Stimulated activated naive CD4-positive, alpha-beta T cell (primary cell): ENCODE measurements around the gene CMSS1.
"Not testable (repeated sequence)": the region's sequence is repeated elsewhere in the genome, so short reads cannot be mapped to it uniquely, and the experiment has no call there.

Experiments
- DNase-seq, 6 experiments: peaks; one replicate each; lab custom pipeline; 2025; lab: John Stamatoyannopoulos, UW

Gene CMSS1

DNA sequence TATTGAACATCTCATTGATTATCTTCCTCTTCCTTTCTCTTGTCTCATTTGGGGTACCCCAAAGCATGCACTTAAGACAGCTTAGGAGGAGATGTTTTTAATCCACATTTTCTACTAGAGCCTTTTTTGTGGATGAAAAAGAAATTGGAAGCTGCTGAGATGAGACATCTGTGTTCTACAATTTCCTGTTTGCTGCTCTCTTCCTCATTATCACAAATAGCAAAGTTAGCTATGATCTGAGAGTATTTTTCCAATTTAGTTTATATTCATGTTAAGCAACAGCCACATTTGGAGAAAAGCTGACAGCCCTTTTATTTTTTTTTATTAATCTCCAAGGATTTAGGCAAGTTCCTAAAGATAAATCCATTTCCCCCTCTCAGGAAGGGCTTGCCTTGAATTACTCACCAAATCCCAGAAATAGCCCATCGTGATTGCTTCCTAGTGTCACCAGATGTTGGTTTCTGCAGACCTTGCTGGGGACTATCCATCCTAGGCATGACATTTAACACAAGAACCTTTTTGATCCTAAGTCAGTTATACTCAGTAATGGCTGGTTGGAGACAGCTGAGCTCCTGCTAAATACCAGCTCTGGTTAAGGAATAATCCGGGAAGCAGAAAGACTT, 367.4 kb downstream of the CMSS1 start:
- DNase-seq = no peak

DNA sequence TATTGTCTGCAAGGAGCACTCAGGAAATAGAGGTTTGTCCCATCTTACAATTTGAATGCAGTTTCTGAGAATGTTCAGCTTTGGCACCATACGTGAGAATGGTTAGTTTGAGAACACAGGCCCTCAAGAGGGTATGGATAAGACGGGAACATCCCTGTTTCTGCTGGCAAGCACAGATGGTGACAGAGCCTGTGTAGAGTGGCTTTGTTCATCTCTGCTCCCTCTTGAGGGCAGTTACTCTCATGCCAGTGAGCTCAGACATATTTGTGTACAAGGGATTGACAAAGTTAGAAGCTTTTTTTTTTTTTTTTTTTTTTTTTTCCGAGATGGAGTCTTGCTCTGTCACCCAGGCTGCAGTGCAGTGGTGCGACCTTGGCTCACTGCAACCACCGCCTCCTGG, 368.2 kb downstream of the CMSS1 start:
- DNase-seq = no peak

DNA sequence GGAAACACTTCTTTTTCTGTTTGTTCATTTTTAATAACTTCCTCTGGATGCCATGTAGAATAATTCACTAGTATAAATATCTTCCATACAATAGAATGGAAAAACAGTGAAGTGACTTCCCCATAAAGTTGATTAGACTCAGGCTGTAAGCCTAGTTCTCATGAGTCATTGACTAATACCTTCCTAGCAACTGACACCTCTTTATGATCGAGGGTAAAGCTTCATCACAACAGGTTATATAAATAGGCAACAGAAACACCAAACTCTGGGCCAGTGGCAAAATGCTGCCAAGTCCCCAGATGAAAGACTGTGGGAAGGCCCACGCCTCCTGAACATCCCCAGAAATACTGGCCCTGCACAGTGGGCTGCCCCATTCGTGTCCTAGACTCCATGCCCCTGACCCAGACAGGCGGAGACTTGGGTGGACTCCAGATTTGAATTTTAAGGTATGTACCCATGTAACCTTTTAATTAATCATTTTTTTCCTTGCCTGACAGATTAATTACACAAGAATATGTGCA, 371.8 kb downstream of the CMSS1 start:
- DNase-seq = no peak

DNA sequence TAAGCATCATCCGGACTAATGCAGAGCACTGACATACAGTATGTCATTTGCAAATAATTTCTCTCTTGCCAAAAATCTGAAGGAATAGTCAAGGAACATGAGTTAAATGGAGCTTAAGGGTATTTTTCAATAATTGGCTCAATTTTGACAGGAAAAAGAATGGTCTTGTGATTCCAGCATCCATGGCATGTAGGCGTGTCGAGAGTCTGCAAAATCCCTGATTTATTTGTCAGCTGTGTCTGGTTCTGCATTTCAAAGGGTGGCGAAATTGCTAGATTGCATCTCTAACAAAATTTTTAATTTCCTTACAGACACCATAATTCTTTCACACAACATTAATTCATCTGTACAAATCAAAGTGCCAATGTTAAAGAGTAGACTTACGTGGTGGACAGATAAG, 377.7 kb downstream of the CMSS1 start:
- DNase-seq = no peak

DNA sequence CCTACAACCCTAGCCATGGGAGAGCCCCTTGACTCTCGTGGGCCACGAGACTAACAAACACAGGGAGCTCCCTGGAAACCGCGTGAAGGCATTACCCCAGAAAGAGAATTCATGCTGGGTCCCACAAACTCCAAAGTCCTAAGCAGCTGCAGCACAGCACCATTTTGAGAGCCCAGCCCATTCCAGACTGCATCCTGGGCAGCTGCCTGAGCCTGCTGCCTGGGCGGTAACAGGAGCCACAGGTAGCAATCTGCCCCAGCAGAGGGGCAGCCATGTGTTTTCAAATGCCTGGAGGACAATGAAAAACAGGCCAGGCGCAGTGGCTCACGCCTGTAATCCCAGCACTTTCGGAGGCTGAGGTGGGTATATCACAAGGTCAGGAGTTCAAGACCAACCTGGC, 380.2 kb downstream of the CMSS1 start:
- DNase-seq = no peak

DNA sequence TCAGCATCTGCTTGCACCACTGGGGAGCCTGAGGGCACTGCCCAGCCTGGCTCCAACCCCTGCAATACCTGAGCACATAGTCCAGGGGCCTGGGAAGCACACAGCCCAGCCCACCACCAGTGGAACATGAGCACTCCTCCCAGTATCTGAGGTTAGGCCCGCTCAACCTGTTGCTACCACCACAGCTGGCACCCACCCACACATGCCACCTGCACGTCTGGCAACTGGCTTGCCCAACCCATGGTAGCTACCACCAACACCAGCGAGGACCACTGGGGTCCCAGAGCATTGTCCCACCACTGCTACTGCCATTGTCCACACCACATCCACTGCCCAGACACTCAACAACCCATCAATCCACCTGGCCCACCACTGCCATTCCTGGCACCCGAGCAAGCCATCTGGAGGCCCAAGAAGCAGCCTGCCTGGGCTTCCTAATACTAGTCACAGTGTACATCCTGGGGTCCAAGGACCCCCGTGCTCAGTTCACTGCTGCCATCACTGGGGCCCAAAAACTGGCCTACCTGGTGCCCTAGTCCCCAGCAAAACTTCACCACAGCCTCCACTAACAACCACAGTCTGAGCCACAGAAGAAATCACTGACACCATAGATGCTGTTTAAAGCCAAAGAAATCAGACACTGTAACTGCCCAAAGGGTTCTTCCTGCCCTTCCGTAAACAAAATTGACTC, 381.1 kb downstream of the CMSS1 start:
- no peak for DNase-seq

DNA sequence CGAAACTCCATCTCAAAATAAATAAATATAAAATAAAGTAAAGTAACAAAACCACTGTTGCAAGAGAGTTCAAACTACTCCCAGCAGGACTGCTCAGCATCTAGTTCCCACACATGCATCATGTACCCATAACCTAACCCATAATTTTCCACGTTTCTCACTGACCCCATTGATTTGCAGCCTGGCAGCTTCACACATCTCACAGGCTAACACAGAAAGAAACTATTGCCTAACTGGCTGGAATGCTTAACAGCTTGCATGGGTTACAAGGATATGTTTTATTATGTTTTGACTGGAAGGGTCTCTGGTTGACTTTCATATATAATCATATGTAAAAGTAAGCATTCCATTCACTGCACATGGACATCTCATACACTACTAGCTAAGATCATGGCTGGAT, 387.5 kb downstream of the CMSS1 start:
- no peak for DNase-seq

DNA sequence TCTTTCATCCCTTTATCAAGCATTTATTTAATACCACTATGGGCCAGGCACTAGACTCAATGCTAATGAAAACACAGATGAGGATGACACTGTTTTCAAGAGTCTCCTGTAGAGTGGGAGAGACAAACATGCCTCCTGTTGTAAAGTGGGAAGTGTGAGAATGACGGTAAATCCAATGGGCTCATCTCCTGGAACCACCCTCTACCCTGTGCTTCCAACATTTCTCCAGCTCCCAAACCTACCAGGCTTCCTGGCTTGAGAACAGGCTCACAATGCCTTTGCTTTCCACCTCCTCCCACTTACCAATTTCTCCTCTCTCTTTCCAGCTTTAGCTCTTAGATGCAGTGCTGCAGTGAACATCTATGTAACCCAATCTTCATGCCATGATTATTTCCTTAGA, 389.0 kb downstream of the CMSS1 start:
- no peak for DNase-seq

DNA sequence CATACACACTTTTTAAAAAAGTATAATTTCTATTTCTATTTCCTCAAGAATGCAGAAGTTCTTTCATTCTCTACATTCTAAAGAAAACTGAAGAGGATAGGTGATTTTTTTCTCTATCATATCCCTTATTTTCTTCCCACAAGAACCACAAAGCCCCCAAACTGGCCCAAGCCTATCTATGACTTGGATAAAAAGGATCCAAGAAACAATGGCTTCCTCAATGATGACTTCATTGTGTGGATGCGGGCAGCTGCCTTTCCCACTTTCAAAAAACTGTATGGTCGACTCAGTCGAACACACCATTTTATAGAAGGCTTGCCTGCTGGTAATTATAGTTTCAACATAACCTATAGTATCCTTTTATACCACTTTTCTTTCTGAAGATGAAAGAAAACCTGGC, 390.2 kb downstream of the CMSS1 start:
- no peak for DNase-seq

DNA sequence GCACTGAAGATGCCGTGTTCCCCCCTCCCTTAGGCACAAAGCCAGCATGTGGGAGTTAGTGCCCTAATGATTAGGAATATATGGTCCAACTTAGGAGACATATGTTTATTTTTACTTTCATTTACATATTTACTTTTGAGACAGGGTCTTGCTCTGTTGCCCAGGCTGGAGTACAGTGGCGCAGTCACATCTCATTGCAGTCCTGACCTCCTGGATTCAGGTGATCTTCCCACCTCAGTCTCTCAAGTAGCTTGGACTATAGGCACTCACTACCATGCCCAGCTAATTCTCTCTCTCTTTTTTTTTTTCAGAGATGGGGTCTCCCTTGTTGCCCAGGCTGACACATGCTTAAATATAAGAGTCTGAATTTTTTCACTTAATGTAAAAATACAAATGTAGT, 391.5 kb downstream of the CMSS1 start:
- DNase-seq = no peak

DNA sequence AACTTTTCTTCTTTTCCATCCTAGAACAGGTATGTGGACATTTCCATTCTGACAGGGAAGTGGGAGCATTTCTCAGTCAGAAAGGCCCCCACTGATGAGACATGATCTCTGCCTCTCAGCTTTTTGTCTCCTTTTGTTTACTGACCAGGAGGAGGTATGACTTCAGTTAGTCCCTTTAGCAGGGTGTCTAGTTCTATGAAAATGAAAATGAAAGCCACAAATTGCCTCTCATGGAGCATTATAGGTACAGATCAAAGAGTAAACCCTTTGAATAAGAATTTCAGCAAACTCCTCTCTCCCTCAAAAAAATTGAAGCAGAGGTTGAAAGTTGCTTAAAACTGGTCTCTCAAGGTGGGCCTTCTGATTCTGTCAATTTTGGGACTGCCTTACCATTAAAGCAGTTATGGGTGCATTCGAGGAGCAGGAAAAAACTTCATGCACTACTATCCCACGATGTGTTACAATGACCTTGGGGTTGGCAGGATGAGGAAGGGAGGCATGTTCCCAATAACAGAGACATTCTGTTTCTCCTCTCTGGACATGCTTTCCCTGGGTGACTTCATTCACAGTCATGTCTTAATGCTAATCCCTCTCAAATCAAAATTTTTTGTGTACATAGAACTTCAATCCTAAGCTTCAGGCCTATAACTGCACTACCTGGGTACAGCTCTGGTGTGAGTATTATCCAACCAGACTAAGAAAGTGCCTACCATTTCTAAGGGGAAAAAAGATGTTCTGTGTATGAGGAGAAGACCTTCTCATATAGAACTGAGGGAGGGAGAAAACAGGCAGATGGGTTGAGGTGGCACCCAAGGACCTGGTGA, 392.5 kb downstream of the CMSS1 start:
- peak in 3 of 6 experiments; percentile 3 to 19 (median 17) for DNase-seq

DNA sequence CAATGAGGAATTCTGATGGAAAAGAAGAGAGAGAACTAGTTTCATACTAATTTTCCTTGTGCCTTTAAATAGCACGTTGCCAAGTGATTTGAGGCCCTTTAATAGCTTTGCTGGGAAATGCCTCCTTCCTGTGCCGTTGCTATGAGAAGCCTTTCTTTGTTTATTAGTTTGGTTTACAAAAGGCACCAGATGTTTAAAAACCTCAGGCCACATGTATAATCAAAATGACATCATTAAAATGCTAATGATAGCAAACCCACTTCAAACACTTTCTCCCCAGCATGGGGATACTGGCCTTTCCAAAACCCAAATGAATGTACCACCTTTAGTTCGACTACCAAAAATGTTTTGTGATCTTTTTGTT, 393.1 kb downstream of the CMSS1 start:
- peak in 1 of 6 experiments; percentile 14 for DNase-seq

DNA sequence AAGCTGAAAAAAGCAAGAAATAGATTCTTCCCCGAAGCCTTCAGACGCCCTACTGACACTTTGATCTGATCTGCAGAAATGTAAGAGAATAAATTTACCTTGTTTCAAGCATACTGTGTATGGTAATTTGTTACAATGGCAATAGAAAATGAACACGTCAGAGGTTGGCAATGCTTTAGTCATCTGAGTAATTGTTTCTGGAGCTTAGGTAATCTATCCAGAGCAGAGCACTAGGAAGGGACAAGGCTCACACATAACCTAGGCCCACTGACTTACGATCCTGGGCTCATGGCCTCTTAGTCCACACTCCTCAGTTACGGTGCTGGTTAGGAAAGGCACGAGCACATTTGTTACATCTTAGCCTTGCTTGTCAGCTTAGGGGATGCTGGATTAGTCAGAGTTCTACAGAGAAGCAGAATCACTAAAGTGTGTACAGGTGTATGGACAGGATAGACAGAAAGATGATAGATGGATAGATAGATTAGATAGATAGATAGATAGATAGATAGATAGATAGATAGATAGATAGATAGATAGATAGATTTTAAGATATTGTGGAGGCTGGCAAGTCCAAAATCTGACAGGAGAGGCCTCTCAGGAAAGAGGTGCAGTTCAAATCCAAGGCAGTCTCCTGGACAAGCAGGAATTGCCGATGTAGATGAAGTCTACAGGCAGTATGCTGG, 396.4 kb downstream of the CMSS1 start:
- no peak for DNase-seq

DNA sequence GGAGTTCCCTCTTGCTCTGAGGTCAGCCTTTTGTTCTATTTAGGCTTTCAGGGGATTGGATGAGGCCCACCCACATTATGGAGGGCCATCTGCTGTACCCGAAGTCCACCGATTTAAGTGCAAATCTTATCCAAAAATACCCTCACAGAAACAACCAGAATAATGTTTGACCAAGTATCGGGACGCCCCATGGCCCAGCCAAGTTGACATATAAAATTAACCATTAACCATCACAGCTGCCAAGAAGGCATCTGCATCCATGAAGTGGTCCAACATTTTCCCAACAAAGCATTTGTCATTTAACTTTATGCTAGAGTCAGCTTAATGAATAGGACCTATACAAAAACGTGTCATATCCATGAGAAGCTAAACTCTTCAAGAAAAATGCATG, 396.9 kb downstream of the CMSS1 start:
- DNase-seq = no peak

DNA sequence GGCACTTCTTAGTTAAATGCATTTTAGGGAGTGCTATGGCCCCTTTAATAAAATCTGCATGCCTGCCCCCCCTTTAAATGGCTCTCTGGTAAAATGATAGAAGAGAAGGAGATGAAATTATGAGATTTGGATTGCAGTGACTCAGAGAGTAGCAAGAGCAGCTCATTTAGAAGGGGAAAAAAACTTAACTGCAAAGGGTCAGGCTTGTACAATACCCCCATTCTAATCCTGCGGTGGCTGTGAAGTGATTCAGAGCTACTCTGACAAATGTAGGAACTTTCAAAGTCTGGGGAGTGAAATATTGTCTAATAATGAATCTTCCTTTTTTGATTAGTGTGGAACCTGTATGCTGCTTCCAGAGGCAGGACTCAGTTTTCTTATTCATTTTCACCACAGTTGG, 399.1 kb downstream of the CMSS1 start:
- no peak for DNase-seq

DNA sequence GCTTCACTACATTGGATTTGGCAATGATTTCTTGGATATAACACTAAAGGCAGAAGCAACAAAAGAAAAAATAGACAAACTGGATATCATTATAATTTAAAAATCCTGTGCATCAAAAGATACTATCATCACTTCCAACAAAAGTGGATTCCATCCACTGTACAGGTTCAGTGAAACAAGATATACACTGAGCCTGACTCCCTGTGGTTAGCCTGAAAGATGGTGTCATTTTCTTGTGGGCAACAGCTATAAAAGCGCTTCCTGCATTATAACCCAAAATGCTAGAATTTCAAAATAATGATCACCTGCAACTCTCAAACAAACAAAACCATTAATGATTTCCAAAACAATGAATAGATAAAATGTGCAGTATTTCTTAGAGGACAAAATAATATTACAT, 403.5 kb downstream of the CMSS1 start:
- no peak for DNase-seq

DNA sequence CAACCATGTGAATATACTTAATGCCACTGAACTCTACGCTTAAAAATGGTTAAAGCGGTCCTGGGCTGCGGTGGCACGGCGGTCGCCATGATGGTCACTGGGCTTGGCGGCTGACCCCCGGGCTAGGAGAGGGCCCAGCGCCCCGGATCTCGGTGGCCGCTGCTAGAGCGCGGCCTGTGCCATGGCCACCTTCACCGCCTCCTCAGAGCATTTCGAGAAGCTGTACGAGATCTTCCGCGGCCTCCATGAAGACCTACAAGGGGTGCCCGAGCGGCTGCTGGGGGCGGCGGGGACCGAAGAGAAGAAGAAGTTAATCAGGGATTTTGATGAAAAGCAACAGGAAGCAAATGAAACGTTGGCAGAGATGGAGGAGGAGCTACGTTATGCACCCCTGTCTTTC, 407.5 kb downstream of the CMSS1 start:
- no peak for DNase-seq

DNA sequence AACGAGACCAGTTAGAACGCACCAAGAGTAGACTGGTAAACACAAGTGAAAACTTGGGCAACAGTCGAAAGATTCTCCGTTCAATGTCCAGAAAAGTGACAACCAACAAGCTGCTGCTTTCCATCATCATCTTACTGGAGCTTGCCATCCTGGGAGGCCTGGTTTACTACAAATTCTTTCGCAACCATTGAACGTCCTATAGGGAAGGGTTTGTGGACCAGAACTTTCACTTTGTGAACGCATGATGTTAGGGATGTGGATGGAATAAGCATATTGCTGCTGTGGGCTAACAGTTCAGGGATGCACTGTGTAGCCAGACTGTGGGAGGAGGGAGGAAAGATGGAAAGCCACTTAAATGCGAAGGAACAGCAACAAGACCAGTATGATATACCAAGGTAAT, 408.2 kb downstream of the CMSS1 start:
- DNase-seq = no peak

DNA sequence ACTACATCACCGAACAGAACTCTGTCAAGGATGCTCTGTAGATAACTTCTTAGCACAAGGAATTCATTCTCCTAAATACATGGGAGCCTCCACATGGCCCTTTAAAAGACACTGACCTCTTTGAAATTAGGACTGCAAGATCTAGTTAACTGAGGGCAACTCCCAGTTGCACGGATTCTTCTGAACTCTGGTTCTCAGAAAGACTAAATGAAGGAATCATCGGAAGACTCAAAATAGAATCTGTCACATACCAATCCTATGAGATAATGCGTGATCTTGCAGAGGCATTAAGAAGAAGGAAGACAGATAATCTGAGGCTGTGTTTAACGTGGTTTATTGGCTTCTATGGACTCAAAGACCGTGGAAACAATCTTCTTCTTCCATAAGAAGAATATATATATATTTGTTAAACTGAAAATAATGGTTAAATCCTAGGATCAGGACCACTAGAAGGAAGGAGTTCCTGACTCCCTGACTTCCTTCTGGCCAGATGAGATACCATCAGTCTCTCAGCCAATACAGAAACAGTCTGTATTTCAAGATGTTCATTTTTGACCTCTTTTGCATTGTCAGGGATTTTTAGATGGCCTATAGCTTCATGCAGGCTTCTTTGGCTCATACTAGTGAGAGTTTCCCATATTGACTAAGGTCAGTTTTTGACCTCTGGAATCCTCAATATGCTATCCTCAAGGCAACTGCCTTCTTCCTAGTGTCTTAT, 409.2 kb downstream of the CMSS1 start:
- DNase-seq = no peak

DNA sequence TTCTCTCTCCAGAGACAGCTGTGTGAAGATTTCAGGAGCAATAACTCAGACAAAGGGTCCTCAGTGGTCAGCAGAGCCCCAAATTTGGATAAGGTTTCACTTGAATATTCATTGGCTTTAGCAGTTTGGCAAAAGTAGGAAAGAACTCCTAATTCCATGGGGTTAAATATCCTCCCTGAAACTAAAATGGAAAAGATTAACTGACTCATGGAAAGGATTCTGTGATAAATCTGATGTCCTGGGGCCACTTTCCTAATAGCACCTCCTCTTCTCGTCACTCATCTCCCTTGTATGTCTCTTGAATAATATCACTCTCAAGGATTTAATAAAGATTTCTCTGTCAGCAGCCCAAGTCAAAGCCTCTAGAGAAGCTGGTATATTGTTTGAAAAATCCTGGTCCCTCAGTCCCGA, 409.9 kb downstream of the CMSS1 start:
- no peak for DNase-seq

DNA sequence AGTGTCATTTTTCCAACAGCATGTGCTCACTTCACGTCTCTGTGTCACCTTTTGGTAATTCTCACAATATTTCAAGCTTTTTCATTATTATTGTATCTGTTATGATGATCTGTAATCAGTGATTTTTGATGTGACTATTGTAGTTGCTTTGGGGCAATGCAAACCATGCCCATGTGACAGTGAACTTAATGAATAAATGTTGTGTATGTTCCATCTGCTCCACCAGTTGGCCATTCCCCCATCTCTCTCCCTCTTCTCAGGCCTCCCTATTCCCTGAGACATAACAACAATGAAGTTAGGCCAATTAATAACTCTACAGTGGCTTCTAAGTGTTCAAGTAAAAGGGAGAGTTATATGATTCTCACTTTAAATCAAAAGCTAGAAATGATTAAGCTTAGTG, 410.6 kb downstream of the CMSS1 start:
- DNase-seq = no peak

DNA sequence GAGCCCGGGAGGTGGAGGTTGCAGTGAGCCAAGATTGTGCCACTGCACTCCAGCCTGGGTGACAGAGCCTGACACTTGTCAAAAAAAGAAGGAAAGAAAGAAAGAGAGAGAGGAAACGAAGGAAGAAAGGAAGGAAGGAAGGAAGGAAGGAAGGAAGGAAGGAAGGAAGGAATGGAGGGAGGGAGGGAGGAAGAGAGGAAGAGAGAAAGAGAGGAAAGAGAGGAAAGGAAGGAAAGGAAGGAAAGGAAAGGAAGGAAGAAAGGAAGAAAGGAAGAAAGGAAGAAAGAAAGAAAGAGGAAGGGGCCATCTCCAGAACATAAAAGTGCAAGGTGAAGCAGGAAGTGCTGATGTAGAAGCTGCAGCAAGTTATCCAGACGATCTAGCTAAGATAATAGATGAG, 411.5 kb downstream of the CMSS1 start:
- DNase-seq = not testable (repeated sequence)
